ENCODE measurements around the gene MRPL17.

Gene MRPL17

DNA sequence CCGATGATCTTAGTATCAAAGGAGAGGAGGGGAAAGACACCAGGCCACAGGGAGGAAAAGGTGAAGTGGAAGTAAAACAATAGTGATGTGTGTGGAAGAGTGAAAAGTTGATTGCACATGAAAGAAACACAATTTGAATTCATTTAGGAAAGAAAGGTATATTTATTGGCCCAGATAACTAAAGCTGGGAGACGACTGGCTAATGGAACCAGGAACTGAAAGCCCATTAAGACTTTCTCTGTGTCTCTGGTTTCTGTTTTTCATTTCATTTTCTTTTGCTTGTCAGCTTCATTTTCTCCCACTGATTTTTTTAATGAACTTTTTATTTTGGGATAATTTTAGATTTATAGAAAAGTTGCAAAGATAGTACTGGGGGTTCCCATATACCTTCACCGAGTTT, 22.4 kb downstream of the MRPL17 start:
- Histone ChIP-seq H3K4me1 (ENCODE audit: insufficient read depth, insufficient read length) (no peaks in the 10 kb centered on the region), H3K9ac (ENCODE audit: insufficient read length, low read depth) (no peak overlapping the region), H3K4me3 (ENCODE audit: insufficient read length, low read depth) (no peak overlapping the region), H3K9me3 (ENCODE audit: insufficient read depth, low read length) (no peaks in the 10 kb centered on the region), H3K36me3 (ENCODE audit: insufficient read depth, insufficient read length, low read length) (no peaks in the 10 kb centered on the region), H3K27me3 (ENCODE audit: insufficient read depth, insufficient read length) (peaks cover 21% of the 10 kb centered on the region)
- DNase-seq (ENCODE audit: low read depth, low spot score), result no peak
- no peak for TF ChIP-seq ZNF274 (IDR thresholded peaks at IDR 0.05; ENCODE audit: low read depth, low read length)
- TF ChIP-seq YY1 (IDR thresholded peaks at IDR 0.05; ENCODE audit: insufficient read depth, insufficient read length), result no peak

DNA sequence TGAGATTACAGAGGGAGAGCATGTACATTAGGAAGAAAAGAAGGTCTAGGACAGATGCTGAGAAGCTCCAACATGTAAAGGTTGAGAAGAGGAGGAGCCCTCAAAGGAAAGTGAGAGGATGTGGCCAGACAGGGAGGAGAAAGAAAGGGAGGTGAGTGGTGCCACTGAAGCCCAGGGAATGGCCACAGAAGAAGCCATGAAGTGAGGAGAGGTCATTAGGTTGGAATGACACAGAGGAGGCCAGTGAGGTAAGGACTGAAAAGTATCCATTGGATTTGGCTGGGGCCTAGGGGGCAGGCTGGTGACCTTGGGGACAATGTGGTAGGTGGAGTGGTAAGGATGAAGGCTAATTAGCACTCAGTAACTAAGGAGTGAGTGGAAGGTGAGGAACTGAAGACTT, 24.5 kb downstream of the MRPL17 start:
- no peaks in the 10 kb centered on the region for H3K9me3 ChIP-seq (ENCODE audit: insufficient read depth, low read length)
- no peak overlapping the region for H3K9ac ChIP-seq (ENCODE audit: insufficient read length, low read depth)
- H3K4me1 ChIP-seq (ENCODE audit: insufficient read depth, insufficient read length), result peaks cover 5% of the 10 kb centered on the region
- no peak overlapping the region for H3K4me3 ChIP-seq (ENCODE audit: insufficient read length, low read depth)
- H3K36me3 ChIP-seq (ENCODE audit: insufficient read depth, insufficient read length, low read length), result no peaks in the 10 kb centered on the region
- peaks cover 37% of the 10 kb centered on the region for H3K27me3 ChIP-seq (ENCODE audit: insufficient read depth, insufficient read length)
- TF ChIP-seq YY1 (IDR thresholded peaks at IDR 0.05; ENCODE audit: insufficient read depth, insufficient read length) (no peak), ZNF274 (IDR thresholded peaks at IDR 0.05; ENCODE audit: low read depth, low read length) (no peak), SUZ12 (IDR thresholded peaks at IDR 0.05; ENCODE audit: extremely low read depth, insufficient read depth, insufficient read length) (no peak)
- DNase-seq (ENCODE audit: low read depth, low spot score), result no peak

DNA sequence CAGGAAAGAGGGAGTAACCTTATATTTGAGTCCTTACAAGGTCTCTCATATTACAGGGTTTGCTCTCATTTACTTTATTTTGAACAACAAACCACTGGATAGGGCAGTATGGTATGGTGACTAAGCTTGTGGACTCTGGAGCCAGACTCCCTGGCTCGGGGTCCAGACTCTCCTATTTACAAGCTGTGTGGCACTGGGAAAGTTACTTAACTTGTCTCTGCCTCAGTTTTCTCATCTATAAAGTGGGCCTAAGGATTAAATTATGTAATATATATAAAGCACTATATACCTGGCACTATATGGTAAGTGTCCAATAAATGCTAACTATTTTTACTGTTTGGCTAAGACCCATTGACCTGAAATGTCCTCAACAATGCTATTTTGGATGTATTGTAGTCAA, 25.8 kb downstream of the MRPL17 start:
- TF ChIP-seq ZNF274 (IDR thresholded peaks at IDR 0.05; ENCODE audit: low read depth, low read length), result no peak
- TF ChIP-seq YY1 (IDR thresholded peaks at IDR 0.05; ENCODE audit: insufficient read depth, insufficient read length), result no peak
- TF ChIP-seq SUZ12 (IDR thresholded peaks at IDR 0.05; ENCODE audit: extremely low read depth, insufficient read depth, insufficient read length), result no peak
- no peaks in the 10 kb centered on the region for H3K36me3 ChIP-seq (ENCODE audit: insufficient read depth, insufficient read length, low read length)
- peaks cover 39% of the 10 kb centered on the region for H3K27me3 ChIP-seq (ENCODE audit: insufficient read depth, insufficient read length)

DNA sequence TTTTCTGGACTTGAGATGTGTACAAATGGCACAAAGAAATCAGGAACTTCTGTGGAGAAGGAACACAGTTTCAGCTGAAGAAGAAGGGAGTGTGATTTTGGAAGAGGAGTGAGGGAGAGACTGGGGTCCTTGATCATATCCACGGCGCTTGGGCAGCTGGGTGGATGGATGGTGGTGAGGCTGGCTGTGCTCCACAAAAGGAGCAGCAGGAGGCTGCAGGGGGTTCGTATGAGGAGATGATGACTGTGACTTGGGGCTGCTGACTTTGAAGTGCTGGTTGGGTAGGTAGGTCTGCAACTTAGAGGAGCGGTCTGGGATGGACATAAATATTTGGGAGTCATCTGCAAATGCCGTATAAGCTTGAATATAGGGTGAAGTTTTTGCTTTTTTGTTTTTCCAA, 26.2 kb downstream of the MRPL17 start:
- TF ChIP-seq SUZ12 (IDR thresholded peaks at IDR 0.05; ENCODE audit: extremely low read depth, insufficient read depth, insufficient read length) (no peak), ZNF274 (IDR thresholded peaks at IDR 0.05; ENCODE audit: low read depth, low read length) (no peak), YY1 (IDR thresholded peaks at IDR 0.05; ENCODE audit: insufficient read depth, insufficient read length) (no peak)
- Histone ChIP-seq H3K36me3 (ENCODE audit: insufficient read depth, insufficient read length, low read length) (no peaks in the 10 kb centered on the region), H3K9me3 (ENCODE audit: insufficient read depth, low read length) (no peaks in the 10 kb centered on the region), H3K4me1 (ENCODE audit: insufficient read depth, insufficient read length) (peaks cover 5% of the 10 kb centered on the region), H3K9ac (ENCODE audit: insufficient read length, low read depth) (no peak overlapping the region), H3K27me3 (ENCODE audit: insufficient read depth, insufficient read length) (peaks cover 40% of the 10 kb centered on the region), H3K4me3 (ENCODE audit: insufficient read length, low read depth) (no peak overlapping the region)
- DNase-seq (ENCODE audit: low read depth, low spot score), result no peak

More for the DNA sequence above, 25.8 kb downstream of the MRPL17 start:
- no peak for DNase-seq (ENCODE audit: low read depth, low spot score)
- Histone ChIP-seq H3K9me3 (ENCODE audit: insufficient read depth, low read length) (no peaks in the 10 kb centered on the region), H3K9ac (ENCODE audit: insufficient read length, low read depth) (no peak overlapping the region), H3K4me1 (ENCODE audit: insufficient read depth, insufficient read length) (peaks cover 5% of the 10 kb centered on the region), H3K4me3 (ENCODE audit: insufficient read length, low read depth) (no peak overlapping the region)

DNA sequence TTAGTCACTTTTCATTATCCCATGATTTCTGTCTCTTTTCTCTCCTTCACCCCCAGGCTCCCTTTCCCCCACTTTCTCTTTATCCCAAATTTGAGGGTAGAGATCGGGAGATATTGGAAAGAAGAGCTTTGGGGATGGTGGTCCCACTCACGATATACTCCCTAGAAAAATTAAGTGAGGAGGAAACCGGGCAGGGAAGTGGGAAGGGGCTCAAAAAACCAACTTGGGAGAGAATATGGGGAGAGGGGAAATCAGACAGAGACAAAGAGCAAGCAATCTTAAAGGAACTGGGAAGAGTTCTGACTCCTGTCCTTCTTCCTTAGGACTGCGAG, 26.6 kb downstream of the MRPL17 start:
- peak overlapping the region; percentile 50 for H3K4me3 ChIP-seq (ENCODE audit: insufficient read length, low read depth)

DNA sequence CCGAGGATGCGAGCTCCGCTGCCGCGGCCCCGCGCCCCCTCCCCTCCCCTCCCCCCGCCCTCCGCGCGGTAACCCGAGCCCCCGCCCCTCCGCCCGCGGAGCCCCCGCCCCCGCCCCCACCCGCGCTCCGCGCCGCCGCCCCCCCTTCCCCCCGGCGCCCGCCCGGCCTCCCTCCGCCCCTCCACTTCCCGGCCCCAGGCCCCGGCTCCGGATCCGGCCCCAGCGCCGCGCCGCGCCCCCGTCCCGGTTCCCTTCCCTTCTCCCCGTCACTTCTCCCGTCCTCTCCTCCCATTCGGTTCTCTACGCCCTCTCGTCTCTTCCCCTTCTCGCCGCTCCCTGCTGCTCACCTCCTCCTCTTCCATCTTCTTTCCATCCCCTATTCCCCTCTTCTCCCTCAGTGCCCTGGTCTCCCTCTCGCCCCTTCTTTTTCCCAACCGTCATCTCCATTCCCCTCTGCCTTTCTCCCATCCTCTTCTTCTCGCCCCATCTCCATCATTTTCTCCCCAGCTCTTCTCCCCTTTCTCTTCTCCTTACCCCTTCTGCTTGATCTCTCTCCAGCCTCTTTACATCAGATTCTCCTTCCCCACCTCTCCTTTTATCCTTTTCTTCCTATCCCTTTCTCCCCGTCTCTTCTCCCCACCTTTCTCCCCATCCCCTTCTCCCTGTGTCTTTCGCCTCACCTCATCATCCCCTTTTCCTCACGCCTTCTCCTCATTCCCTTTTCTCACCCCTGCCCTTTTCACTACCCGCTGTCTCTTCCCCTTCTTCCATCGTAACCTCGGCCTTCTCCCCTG, 27.2 kb downstream of the MRPL17 start, which contains the start of gene DCHS1:
Gene DCHS1 (minus strand): TSS at position 20 of the 794 bp plus-strand sequence. CDS start 14,196 bp downstream, outside the sequence.
- DNase-seq (ENCODE audit: low read depth, low spot score), result no peak
- H3K9me3 ChIP-seq (ENCODE audit: insufficient read depth, low read length), result no peaks in the 10 kb centered on the region
- H3K9ac ChIP-seq (ENCODE audit: insufficient read length, low read depth), result peak within 1 kb of the TSS; percentile 71
- H3K27me3 ChIP-seq (ENCODE audit: insufficient read depth, insufficient read length), result peaks cover 40% of the 10 kb centered on the region
- no peaks in the 10 kb centered on the region for H3K36me3 ChIP-seq (ENCODE audit: insufficient read depth, insufficient read length, low read length)
- TF ChIP-seq SUZ12 (IDR thresholded peaks at IDR 0.05; ENCODE audit: extremely low read depth, insufficient read depth, insufficient read length), result no peak
- no peak for TF ChIP-seq YY1 (IDR thresholded peaks at IDR 0.05; ENCODE audit: insufficient read depth, insufficient read length)
- TF ChIP-seq ZNF274 (IDR thresholded peaks at IDR 0.05; ENCODE audit: low read depth, low read length), result no peak
- peak within 1 kb of the TSS; percentile 55 for H3K4me3 ChIP-seq (ENCODE audit: insufficient read length, low read depth)
- H3K4me1 ChIP-seq (ENCODE audit: insufficient read depth, insufficient read length), result peaks cover 5% of the 10 kb centered on the region

More for the DNA sequence above, 26.6 kb downstream of the MRPL17 start:
- Histone ChIP-seq H3K9ac (ENCODE audit: insufficient read length, low read depth) (peak overlapping the region; percentile 27), H3K4me1 (ENCODE audit: insufficient read depth, insufficient read length) (peaks cover 5% of the 10 kb centered on the region), H3K36me3 (ENCODE audit: insufficient read depth, insufficient read length, low read length) (no peaks in the 10 kb centered on the region), H3K27me3 (ENCODE audit: insufficient read depth, insufficient read length) (peaks cover 40% of the 10 kb centered on the region), H3K9me3 (ENCODE audit: insufficient read depth, low read length) (no peaks in the 10 kb centered on the region)
- no peak for DNase-seq (ENCODE audit: low read depth, low spot score)
- TF ChIP-seq SUZ12 (IDR thresholded peaks at IDR 0.05; ENCODE audit: extremely low read depth, insufficient read depth, insufficient read length) (no peak), ZNF274 (IDR thresholded peaks at IDR 0.05; ENCODE audit: low read depth, low read length) (no peak), YY1 (IDR thresholded peaks at IDR 0.05; ENCODE audit: insufficient read depth, insufficient read length) (no peak)

DNA sequence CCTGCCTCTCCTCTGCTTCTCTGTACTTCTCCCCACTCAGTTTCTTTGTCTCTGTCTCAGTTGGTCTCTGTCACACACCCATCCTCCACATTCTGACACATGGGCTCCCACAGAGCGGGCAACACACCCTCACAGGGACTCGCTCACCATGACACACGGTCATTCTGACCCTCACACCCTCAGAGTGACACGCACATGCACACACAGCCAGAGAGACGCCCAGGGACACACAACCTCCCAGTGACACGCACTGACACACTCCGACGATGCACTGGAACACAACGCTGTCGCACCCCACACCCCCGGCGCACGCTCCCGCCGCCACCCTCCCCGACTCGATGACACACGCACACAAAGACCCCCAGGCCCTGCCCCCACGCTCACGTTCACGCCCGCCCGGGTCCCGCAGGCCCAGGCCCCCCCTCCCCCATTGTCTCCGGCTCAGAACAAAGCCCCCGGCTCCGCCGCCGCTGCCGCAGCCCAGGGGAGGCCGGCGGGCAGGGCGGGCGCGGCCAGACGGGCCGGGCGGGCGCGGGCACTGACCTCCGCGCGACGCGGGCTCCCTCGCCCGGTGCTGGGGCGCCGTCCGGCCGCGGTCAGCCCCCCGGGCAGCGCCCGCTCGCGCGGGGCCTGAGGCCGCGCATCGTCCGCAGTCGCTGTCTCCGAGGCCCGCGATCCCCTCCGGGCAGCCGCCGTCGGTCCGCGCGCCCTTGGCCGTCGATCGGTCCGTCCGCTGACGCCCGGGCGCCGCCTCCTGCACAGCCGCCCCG, 27.9 kb downstream of the MRPL17 start:
- Histone ChIP-seq H3K4me1 (ENCODE audit: insufficient read depth, insufficient read length) (peaks cover 5% of the 10 kb centered on the region), H3K9me3 (ENCODE audit: insufficient read depth, low read length) (no peaks in the 10 kb centered on the region), H3K36me3 (ENCODE audit: insufficient read depth, insufficient read length, low read length) (no peaks in the 10 kb centered on the region), H3K4me3 (ENCODE audit: insufficient read length, low read depth) (peak overlapping the region; percentile 55), H3K27me3 (ENCODE audit: insufficient read depth, insufficient read length) (peaks cover 40% of the 10 kb centered on the region), H3K9ac (ENCODE audit: insufficient read length, low read depth) (peak overlapping the region; percentile 71)
- TF ChIP-seq YY1 (IDR thresholded peaks at IDR 0.05; ENCODE audit: insufficient read depth, insufficient read length) (no peak), ZNF274 (IDR thresholded peaks at IDR 0.05; ENCODE audit: low read depth, low read length) (no peak), SUZ12 (IDR thresholded peaks at IDR 0.05; ENCODE audit: extremely low read depth, insufficient read depth, insufficient read length) (no peak)
- DNase-seq (ENCODE audit: low read depth, low spot score), result no peak

Data from NT2/D1 (cell line).